ENCODE results near the gene GNB1.
"Not testable (repeated sequence)": the region's sequence is repeated elsewhere in the genome, so short reads cannot be mapped to it uniquely, and the experiment has no call there.

- TF ChIP-seq POLR2A (IDR thresholded peaks at IDR 0.05; ENCODE audit: low read length); GATA1 (IDR thresholded peaks at IDR 0.05; ENCODE audit: low read depth, low read length): not testable (repeated sequence)
Measured at GRCh38 chr1:1737675-1738590, 153.0 kb downstream of the GNB1 start.

Measured in erythroblast (primary cell).